ENCODE data around the gene PACRG.

Gene PACRG

GRCh38 chr6:163113358-163113962, 385.7 kb downstream of the PACRG start:
- DNase-seq, result no peak

GRCh38 chr6:163118941-163119340, 391.2 kb downstream of the PACRG start:
- Histone ChIP-seq H3K18ac (ENCODE audit: low read length) (no peak overlapping the region), H3K56ac (ENCODE audit: low read length) (no peak overlapping the region), H4K5ac (ENCODE audit: low read length) (no peak overlapping the region), H2AK5ac (ENCODE audit: low read length) (no peak overlapping the region), H3K4me1 (ENCODE audit: control insufficient read depth, low read depth, low read length) (no peaks in the 10 kb centered on the region), H3K9ac (ENCODE audit: low read length) (no peak overlapping the region), H3K36me3 (ENCODE audit: control insufficient read depth, insufficient read depth, low read length) (no peaks in the 10 kb centered on the region), H3K4ac (ENCODE audit: low read depth, low read length) (no peak overlapping the region), H3K79me1 (ENCODE audit: low read length) (no peaks in the 10 kb centered on the region), H3K4me3 (ENCODE audit: low read length) (no peak overlapping the region), H2BK5ac (ENCODE audit: low read length) (no peak overlapping the region), H3K23ac (ENCODE audit: low read length) (no peak overlapping the region), H2BK120ac (ENCODE audit: low read depth, low read length) (no peak overlapping the region), H3K79me2 (ENCODE audit: control insufficient read depth, insufficient read depth, low read length) (no peaks in the 10 kb centered on the region), H3K4me2 (ENCODE audit: low read length) (no peak overlapping the region), H4K8ac (ENCODE audit: low read depth, low read length) (no peak overlapping the region), H3K27ac (ENCODE audit: low read depth, low read length) (no peak overlapping the region), H3K27me3 (ENCODE audit: insufficient read depth, low read length, poor library complexity) (no peaks in the 10 kb centered on the region), H2BK15ac (replicated peaks; ENCODE audit: low read depth) (no peak overlapping the region)
- WGBS (ENCODE audit: extremely low coverage, insufficient coverage, low lambda C conversion rate), result no CpG with 5 or more reads among the region's 6 CpGs
- DNase-seq, result no peak

More at GRCh38 chr6:163113358-163113962, 385.7 kb downstream of the PACRG start:
- no peak overlapping the region for H4K8ac ChIP-seq (ENCODE audit: low read depth, low read length)
- H3K9ac ChIP-seq (ENCODE audit: low read length), result no peak overlapping the region
- no peak overlapping the region for H3K4me2 ChIP-seq (ENCODE audit: low read length)
- no peak overlapping the region for H2AK5ac ChIP-seq (ENCODE audit: low read length)
- H3K18ac ChIP-seq (ENCODE audit: low read length), result no peak overlapping the region
- no peaks in the 10 kb centered on the region for H3K36me3 ChIP-seq (ENCODE audit: control insufficient read depth, insufficient read depth, low read length)
- H3K4me3 ChIP-seq (ENCODE audit: low read length), result no peak overlapping the region
- no peak overlapping the region for H2BK120ac ChIP-seq (ENCODE audit: low read depth, low read length)
- H3K27ac ChIP-seq (ENCODE audit: low read depth, low read length), result no peak overlapping the region
- H3K79me2 ChIP-seq (ENCODE audit: control insufficient read depth, insufficient read depth, low read length), result no peaks in the 10 kb centered on the region
- no peak overlapping the region for H2BK5ac ChIP-seq (ENCODE audit: low read length)
- no CpG with 5 or more reads among the region's 2 CpGs for WGBS (ENCODE audit: extremely low coverage, insufficient coverage, low lambda C conversion rate)
- H3K27me3 ChIP-seq (ENCODE audit: insufficient read depth, low read length, poor library complexity), result no peaks in the 10 kb centered on the region
- no peak overlapping the region for H3K23ac ChIP-seq (ENCODE audit: low read length)
- no peaks in the 10 kb centered on the region for H3K79me1 ChIP-seq (ENCODE audit: low read length)
- H2BK15ac ChIP-seq (replicated peaks; ENCODE audit: low read depth), result no peak overlapping the region
- no peak overlapping the region for H3K4ac ChIP-seq (ENCODE audit: low read depth, low read length)
- no peak overlapping the region for H4K5ac ChIP-seq (ENCODE audit: low read length)
- no peaks in the 10 kb centered on the region for H3K4me1 ChIP-seq (ENCODE audit: control insufficient read depth, low read depth, low read length)
- H3K56ac ChIP-seq (ENCODE audit: low read length), result no peak overlapping the region

GRCh38 chr6:163120223-163120622, 392.4 kb downstream of the PACRG start:
- no CpG with 5 or more reads among the region's 3 CpGs for WGBS (ENCODE audit: extremely low coverage, insufficient coverage, low lambda C conversion rate)
- no peak overlapping the region for H3K9ac ChIP-seq (ENCODE audit: low read length)

GRCh38 chr6:163121270-163121669, 393.5 kb downstream of the PACRG start:
- no peak overlapping the region for H2BK15ac ChIP-seq (replicated peaks; ENCODE audit: low read depth)
- WGBS (ENCODE audit: extremely low coverage, insufficient coverage, low lambda C conversion rate), result no CpG with 5 or more reads among the region's 5 CpGs

More at GRCh38 chr6:163120223-163120622, 392.4 kb downstream of the PACRG start:
- Histone ChIP-seq H3K4ac (ENCODE audit: low read depth, low read length) (no peak overlapping the region), H3K79me1 (ENCODE audit: low read length) (no peaks in the 10 kb centered on the region), H3K23ac (ENCODE audit: low read length) (no peak overlapping the region), H2BK5ac (ENCODE audit: low read length) (no peak overlapping the region), H2AK5ac (ENCODE audit: low read length) (no peak overlapping the region), H3K27ac (ENCODE audit: low read depth, low read length) (no peak overlapping the region), H3K4me3 (ENCODE audit: low read length) (no peak overlapping the region), H4K5ac (ENCODE audit: low read length) (no peak overlapping the region), H3K4me1 (ENCODE audit: control insufficient read depth, low read depth, low read length) (no peaks in the 10 kb centered on the region), H3K4me2 (ENCODE audit: low read length) (no peak overlapping the region), H3K56ac (ENCODE audit: low read length) (no peak overlapping the region), H3K36me3 (ENCODE audit: control insufficient read depth, insufficient read depth, low read length) (no peaks in the 10 kb centered on the region), H3K27me3 (ENCODE audit: insufficient read depth, low read length, poor library complexity) (no peaks in the 10 kb centered on the region), H2BK15ac (replicated peaks; ENCODE audit: low read depth) (no peak overlapping the region), H3K79me2 (ENCODE audit: control insufficient read depth, insufficient read depth, low read length) (no peaks in the 10 kb centered on the region), H3K18ac (ENCODE audit: low read length) (no peak overlapping the region), H2BK120ac (ENCODE audit: low read depth, low read length) (no peak overlapping the region), H4K8ac (ENCODE audit: low read depth, low read length) (no peak overlapping the region)
- DNase-seq, result peak; percentile 24

GRCh38 chr6:163122365-163122764, 394.6 kb downstream of the PACRG start:
- no peak for DNase-seq
- H3K27ac ChIP-seq (ENCODE audit: low read depth, low read length), result no peak overlapping the region
- H3K9ac ChIP-seq (ENCODE audit: low read length), result no peak overlapping the region
- WGBS (ENCODE audit: extremely low coverage, insufficient coverage, low lambda C conversion rate), result no CpG with 5 or more reads among the region's 12 CpGs
- no peaks in the 10 kb centered on the region for H3K36me3 ChIP-seq (ENCODE audit: control insufficient read depth, insufficient read depth, low read length)
- no peak overlapping the region for H2BK5ac ChIP-seq (ENCODE audit: low read length)
- H3K4me1 ChIP-seq (ENCODE audit: control insufficient read depth, low read depth, low read length), result no peaks in the 10 kb centered on the region
- no peaks in the 10 kb centered on the region for H3K79me2 ChIP-seq (ENCODE audit: control insufficient read depth, insufficient read depth, low read length)
- no peak overlapping the region for H4K8ac ChIP-seq (ENCODE audit: low read depth, low read length)
- H4K5ac ChIP-seq (ENCODE audit: low read length), result no peak overlapping the region
- no peak overlapping the region for H3K56ac ChIP-seq (ENCODE audit: low read length)
- H3K4me3 ChIP-seq (ENCODE audit: low read length), result no peak overlapping the region
- H3K4ac ChIP-seq (ENCODE audit: low read depth, low read length), result no peak overlapping the region
- no peak overlapping the region for H2AK5ac ChIP-seq (ENCODE audit: low read length)
- H3K79me1 ChIP-seq (ENCODE audit: low read length), result no peaks in the 10 kb centered on the region
- no peaks in the 10 kb centered on the region for H3K27me3 ChIP-seq (ENCODE audit: insufficient read depth, low read length, poor library complexity)
- H2BK15ac ChIP-seq (replicated peaks; ENCODE audit: low read depth), result no peak overlapping the region
- H3K18ac ChIP-seq (ENCODE audit: low read length), result no peak overlapping the region
- H3K23ac ChIP-seq (ENCODE audit: low read length), result no peak overlapping the region
- H3K4me2 ChIP-seq (ENCODE audit: low read length), result no peak overlapping the region
- no peak overlapping the region for H2BK120ac ChIP-seq (ENCODE audit: low read depth, low read length)

More at GRCh38 chr6:163121270-163121669, 393.5 kb downstream of the PACRG start:
- Histone ChIP-seq H3K4me3 (ENCODE audit: low read length) (no peak overlapping the region), H4K8ac (ENCODE audit: low read depth, low read length) (no peak overlapping the region), H4K5ac (ENCODE audit: low read length) (no peak overlapping the region), H2BK5ac (ENCODE audit: low read length) (no peak overlapping the region), H2AK5ac (ENCODE audit: low read length) (no peak overlapping the region), H3K4me2 (ENCODE audit: low read length) (no peak overlapping the region), H3K27me3 (ENCODE audit: insufficient read depth, low read length, poor library complexity) (no peaks in the 10 kb centered on the region), H3K4me1 (ENCODE audit: control insufficient read depth, low read depth, low read length) (no peaks in the 10 kb centered on the region), H3K56ac (ENCODE audit: low read length) (no peak overlapping the region), H3K79me2 (ENCODE audit: control insufficient read depth, insufficient read depth, low read length) (no peaks in the 10 kb centered on the region), H3K79me1 (ENCODE audit: low read length) (no peaks in the 10 kb centered on the region), H2BK120ac (ENCODE audit: low read depth, low read length) (no peak overlapping the region), H3K27ac (ENCODE audit: low read depth, low read length) (no peak overlapping the region), H3K18ac (ENCODE audit: low read length) (no peak overlapping the region), H3K23ac (ENCODE audit: low read length) (no peak overlapping the region), H3K9ac (ENCODE audit: low read length) (no peak overlapping the region), H3K36me3 (ENCODE audit: control insufficient read depth, insufficient read depth, low read length) (no peaks in the 10 kb centered on the region), H3K4ac (ENCODE audit: low read depth, low read length) (no peak overlapping the region)
- no peak for DNase-seq

- no CpG with 5 or more reads among the region's 9 CpGs for WGBS (ENCODE audit: extremely low coverage, insufficient coverage, low lambda C conversion rate)
- Histone ChIP-seq H4K8ac (ENCODE audit: low read depth, low read length) (no peak overlapping the region), H2BK5ac (ENCODE audit: low read length) (no peak overlapping the region), H3K27me3 (ENCODE audit: insufficient read depth, low read length, poor library complexity) (no peaks in the 10 kb centered on the region), H3K36me3 (ENCODE audit: control insufficient read depth, insufficient read depth, low read length) (no peaks in the 10 kb centered on the region), H3K79me2 (ENCODE audit: control insufficient read depth, insufficient read depth, low read length) (no peaks in the 10 kb centered on the region), H2BK120ac (ENCODE audit: low read depth, low read length) (no peak overlapping the region), H2BK15ac (replicated peaks; ENCODE audit: low read depth) (no peak overlapping the region), H3K56ac (ENCODE audit: low read length) (no peak overlapping the region), H3K4me3 (ENCODE audit: low read length) (no peak overlapping the region), H4K5ac (ENCODE audit: low read length) (no peak overlapping the region), H3K4me2 (ENCODE audit: low read length) (no peak overlapping the region), H3K23ac (ENCODE audit: low read length) (no peak overlapping the region), H3K4me1 (ENCODE audit: control insufficient read depth, low read depth, low read length) (no peaks in the 10 kb centered on the region), H3K4ac (ENCODE audit: low read depth, low read length) (no peak overlapping the region), H3K9ac (ENCODE audit: low read length) (no peak overlapping the region), H3K79me1 (ENCODE audit: low read length) (no peaks in the 10 kb centered on the region), H3K27ac (ENCODE audit: low read depth, low read length) (no peak overlapping the region), H3K18ac (ENCODE audit: low read length) (no peak overlapping the region), H2AK5ac (ENCODE audit: low read length) (no peak overlapping the region)
- peak; percentile 64 for DNase-seq
Observed at GRCh38 chr6:163123098-163123497, 395.3 kb downstream of the PACRG start.

Measured in mesendoderm (in vitro differentiated cells).